Epithelial cell of esophagus (primary cell): ENCODE results near the gene TRMT5.

ENCODE experiments used
- DNase-seq: peaks from one replicate; pipeline ENCODE4 v3.0.0; 2010; ENCODE audit warnings: low read depth
- H3K4me3 ChIP-seq: 2 replicates; pipeline ENCODE4 v1.5.1; 2011; ENCODE audit warnings: mild to moderate bottlenecking, low read length, control low read depth
- CTCF ChIP-seq: IDR thresholded peaks from 2 replicates; pipeline ENCODE4 v1.5.1; 2011; ENCODE audit warnings: low read depth, mild to moderate bottlenecking, low read length, control low read depth, inconsistent platforms; ENCODE audit not compliant: insufficient read depth; ENCODE audit errors: missing control alignments

TRMT5 gene

DNA sequence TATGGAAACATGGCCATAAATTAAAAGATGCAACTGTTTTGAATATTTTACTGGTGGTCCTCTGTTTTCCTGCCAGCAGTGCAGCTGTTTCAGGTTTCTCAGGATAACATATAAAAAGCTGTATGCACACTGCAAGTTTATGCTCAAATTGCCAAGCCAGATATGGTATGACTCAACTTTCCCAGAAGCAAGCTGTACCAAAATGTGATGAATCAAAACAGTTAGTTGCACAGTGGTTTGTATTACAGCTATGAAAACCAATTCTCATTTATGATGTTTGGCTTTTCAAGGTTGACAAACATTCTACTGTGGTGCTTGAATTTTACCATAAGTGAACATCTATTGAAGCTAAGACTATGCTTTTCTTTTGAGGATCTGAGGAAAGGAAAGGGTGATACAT lies 15.5 kb downstream of the TRMT5 start:
- peak; percentile 40 for DNase-seq
- no peak overlapping the region for H3K4me3 ChIP-seq
- TF ChIP-seq CTCF: no peak

- no peak for DNase-seq
- no peak overlapping the region for H3K4me3 ChIP-seq
- no peak for TF ChIP-seq CTCF
These were observed 16.0 kb downstream of the TRMT5 start for GRCh38 chr14:60964904-60965303.

DNA sequence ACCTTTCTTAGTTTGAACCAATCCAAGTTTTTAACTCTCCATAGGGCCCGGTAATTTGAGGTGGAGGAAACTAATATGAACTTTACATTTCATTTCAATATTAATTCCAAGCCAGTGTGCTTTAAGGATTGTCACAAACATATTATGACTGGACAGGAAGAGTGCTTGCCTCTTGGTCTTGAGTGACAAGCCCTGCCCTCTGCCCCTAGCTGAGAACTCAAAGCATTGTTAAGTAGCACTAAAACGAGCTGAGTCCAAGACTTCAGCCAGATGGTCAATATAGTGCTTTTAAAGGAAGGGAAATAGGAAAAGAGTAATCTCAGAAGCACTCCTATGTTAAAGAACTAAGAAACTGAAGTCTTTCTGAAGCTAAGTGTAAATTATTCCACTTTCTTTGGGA lies 17.1 kb downstream of the TRMT5 start:
- H3K4me3 ChIP-seq: no peak overlapping the region
- TF ChIP-seq CTCF: no peak
- no peak for DNase-seq

DNA sequence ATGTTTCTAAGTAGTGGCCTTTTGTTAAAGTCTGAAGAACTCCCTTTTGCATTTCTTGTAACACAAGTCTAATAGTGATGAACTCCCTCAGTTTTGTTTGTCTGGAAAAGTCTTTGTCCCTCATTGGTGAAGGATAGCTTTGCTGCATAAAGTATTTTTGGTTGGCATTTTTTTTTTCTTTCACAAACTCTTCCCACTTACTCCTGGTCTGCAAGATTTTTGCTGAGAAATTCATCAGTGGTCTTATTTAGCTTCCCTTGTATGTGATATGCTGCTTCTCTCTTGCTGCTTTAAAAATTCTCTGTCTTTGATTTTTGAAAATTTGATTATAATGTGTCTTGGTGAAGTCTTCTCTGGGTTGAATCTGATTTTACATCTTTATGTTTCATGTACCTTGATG lies 22.7 kb downstream of the TRMT5 start:
- no peak overlapping the region for H3K4me3 ChIP-seq
- DNase-seq: no peak
- no peak for TF ChIP-seq CTCF

DNA sequence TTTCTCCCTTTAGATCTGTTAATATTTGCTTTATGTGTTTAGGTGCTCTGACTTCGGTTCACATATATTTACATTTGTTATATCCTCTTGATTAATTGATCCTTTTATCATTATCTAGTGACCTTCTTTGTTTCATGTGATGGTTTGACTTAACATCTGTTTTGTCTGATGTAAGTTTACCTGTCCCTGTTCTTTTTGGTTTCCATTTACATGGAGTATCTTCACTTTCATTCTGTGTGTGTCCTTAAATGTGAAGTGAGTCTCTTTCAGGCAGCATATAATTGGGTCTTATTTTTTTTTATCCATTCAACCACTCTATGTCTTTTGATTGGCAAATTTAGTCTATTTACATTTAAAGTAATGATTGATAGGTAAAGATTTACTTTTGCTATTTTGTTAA lies 24.2 kb downstream of the TRMT5 start:
- DNase-seq: no peak
- no peak overlapping the region for H3K4me3 ChIP-seq
- TF ChIP-seq CTCF: no peak

GRCh38 chr14:60956202-60956601 lies 24.7 kb downstream of the TRMT5 start:
- DNase-seq: no peak
- no peak for TF ChIP-seq CTCF
- H3K4me3 ChIP-seq: no peak overlapping the region

- no peak for DNase-seq
- TF ChIP-seq CTCF: no peak
- H3K4me3 ChIP-seq: no peak overlapping the region
These were observed 29.0 kb downstream of the TRMT5 start for GRCh38 chr14:60951776-60952435.
